Ramos (cell line): ENCODE measurements around the gene GID8.
"Not testable (repeated sequence)": the region's sequence is repeated elsewhere in the genome, so short reads cannot be mapped to it uniquely, and the experiment has no call there.

ENCODE experiments used
- in situ Hi-C: fragments of 300-500 bp; cut with MboI; formaldehyde crosslinking; loops from one replicate; pipeline ENCODE4 v1.14.3; 2022; ENCODE audit warnings: low sequenced_read_pairs; ENCODE audit not compliant: unreplicated experiment

GID8 gene

GRCh38 chr20:62920039-62920645 is 17.8 kb upstream of the GID8 start:
- in situ Hi-C loops, result no loop called here

- in situ Hi-C loops, result no loop called here
Observed at GRCh38 chr20:62921119-62921687, 16.7 kb upstream of the GID8 start.

- in situ Hi-C loops, result no loop called here
Observed at GRCh38 chr20:62922451-62922921, 15.5 kb upstream of the GID8 start.

- in situ Hi-C loops, result not testable (repeated sequence)
Observed at GRCh38 chr20:62923059-62923668, 14.8 kb upstream of the GID8 start.

- in situ Hi-C loops, result no loop called here
Observed at GRCh38 chr20:62923669-62924441, 14.1 kb upstream of the GID8 start.

GRCh38 chr20:62924442-62925075 is 13.4 kb upstream of the GID8 start:
- in situ Hi-C loops, result no loop called here

- in situ Hi-C loops, result no loop called here
Observed at GRCh38 chr20:62925076-62925419, 12.9 kb upstream of the GID8 start.

GRCh38 chr20:62925420-62926228 is 12.3 kb upstream of the GID8 start:
- in situ Hi-C loops, result no loop called here

GRCh38 chr20:62926229-62927127 is 11.5 kb upstream of the GID8 start, which contains the start of gene DIDO1:
Gene DIDO1, minus strand, starts transcription at chr20:62926505.
- in situ Hi-C loops, result no loop called here

- in situ Hi-C loops, result no loop called here
Observed at GRCh38 chr20:62927128-62927705, 10.7 kb upstream of the GID8 start.

- in situ Hi-C loops, result no loop called here
Observed at GRCh38 chr20:62928246-62928939, 9.6 kb upstream of the GID8 start.

- in situ Hi-C loops, result no loop called here
Observed at GRCh38 chr20:62929051-62929538, 8.9 kb upstream of the GID8 start.

GRCh38 chr20:62931464-62931863 is 6.5 kb upstream of the GID8 start:
- in situ Hi-C loops, result no loop called here

- in situ Hi-C loops, result no loop called here
Observed at GRCh38 chr20:62933966-62934365, 4.0 kb upstream of the GID8 start.

GRCh38 chr20:62935204-62935967 is 2.6 kb upstream of the GID8 start:
- in situ Hi-C loops, result no loop called here

- in situ Hi-C loops, result no loop called here
Observed at GRCh38 chr20:62935968-62936585, 1.9 kb upstream of the GID8 start.
